Keratinocyte (primary cell): Measurements from ENCODE around the gene KPNA3. TPM values are rescaled to one million over a fixed set of nuclear protein-coding genes. Genes with fewer than 3 reads are reported as not detected.

Experiments used
- DNase-seq: peaks from one replicate; pipeline ENCODE4 v3.0.0-alpha.2; 2011; ENCODE audit warnings: low read depth, missing footprints, low spot score
- FAIRE-seq: peaks from 2 replicates; lab custom pipeline; 2011; peaks lifted over from hg19 to GRCh38; lab: Jason Lieb, UNC
- H2AFZ ChIP-seq: 2 replicates; pipeline ENCODE4 v1.6.0; 2012; ENCODE audit warnings: low read length, control low read depth, inconsistent platforms; ENCODE audit not compliant: control insufficient read depth
- H3K27ac ChIP-seq: 2 replicates; pipeline ENCODE4 v1.5.1; 2011; ENCODE audit warnings: low read length; ENCODE audit not compliant: control insufficient read depth, insufficient read depth
- H3K27me3 ChIP-seq: 3 replicates; pipeline ENCODE4 v1.6.0; 2011; ENCODE audit warnings: low read length; ENCODE audit not compliant: control insufficient read depth, insufficient read depth; ENCODE audit errors: extremely low read depth
- H3K36me3 ChIP-seq, 2 experiments: 2 replicates in 1 of 2; 3 replicates in 1 of 2; pipeline ENCODE4 v1.5.1; 2011; ENCODE audit warnings: low read length in 2 of 2, mild to moderate bottlenecking in 1 of 2; ENCODE audit not compliant: control insufficient read depth in 2 of 2, insufficient read depth in 2 of 2; ENCODE audit errors: extremely low read depth in 1 of 2
- H3K4me1 ChIP-seq: 3 replicates; pipeline ENCODE4 v1.5.1; 2011; ENCODE audit warnings: low read length; ENCODE audit not compliant: control insufficient read depth, insufficient read depth; ENCODE audit errors: extremely low read depth
- H3K4me2 ChIP-seq: 3 replicates; pipeline ENCODE4 v1.6.0; 2011; ENCODE audit warnings: low read depth, low read length; ENCODE audit not compliant: control insufficient read depth, insufficient read depth; ENCODE audit errors: extremely low read depth
- H3K4me3 ChIP-seq, 3 experiments: fragments of 200-600 bp in 1 of 3; sonication (generic) in 1 of 3; 2 replicates in 2 of 3; 3 replicates in 1 of 3; pipeline ENCODE4 v1.5.1; 2011 to 2016; ENCODE audit warnings: low read length in 3 of 3, mild to moderate bottlenecking in 3 of 3, control low read depth in 2 of 3, inconsistent platforms in 1 of 3, low read depth in 1 of 3, mixed read lengths in 1 of 3, mixed run types in 1 of 3, moderate library complexity in 1 of 3; ENCODE audit not compliant: control insufficient read depth in 2 of 3, insufficient read depth in 2 of 3; ENCODE audit errors: extremely low read depth in 1 of 3
- H3K79me2 ChIP-seq: 2 replicates; pipeline ENCODE4 v1.6.0; 2012; ENCODE audit warnings: low read length; ENCODE audit not compliant: control insufficient read depth, insufficient read depth
- H3K9ac ChIP-seq: 3 replicates; pipeline ENCODE4 v1.6.0; 2011; ENCODE audit warnings: low read length; ENCODE audit not compliant: control insufficient read depth, insufficient read depth; ENCODE audit errors: extremely low read depth
- H3K9me1 ChIP-seq: 3 replicates; pipeline ENCODE4 v1.6.0; 2011; ENCODE audit warnings: low read length; ENCODE audit not compliant: control insufficient read depth, insufficient read depth; ENCODE audit errors: extremely low read depth
- H3K9me3 ChIP-seq: 2 replicates; pipeline ENCODE4 v1.5.1; 2012; ENCODE audit warnings: low read depth, low read length; ENCODE audit not compliant: control insufficient read depth
- H4K20me1 ChIP-seq: 3 replicates; pipeline ENCODE4 v1.6.0; 2011; ENCODE audit warnings: low read length; ENCODE audit not compliant: control insufficient read depth, insufficient read depth; ENCODE audit errors: extremely low read depth
- CTCF ChIP-seq, 3 experiments: IDR thresholded peaks in 1 of 3; conservative IDR thresholded peaks in 1 of 3; optimal IDR thresholded peaks in 1 of 3; 2 replicates in 2 of 3; 3 replicates in 1 of 3; pipeline versions ENCODE3 to v1.5.1; 2011; ENCODE audit warnings: low read length in 3 of 3, mild to moderate bottlenecking in 3 of 3, moderate library complexity in 2 of 3, control low read depth in 1 of 3, inconsistent platforms in 1 of 3; ENCODE audit not compliant: insufficient read depth in 2 of 3; ENCODE audit errors: extremely low read depth in 1 of 3
- EZH2 ChIP-seq: IDR thresholded peaks from one replicate; pipeline ENCODE4 v1.6.1; 2012; ENCODE audit warnings: inconsistent platforms, mild to moderate bottlenecking, low read length, moderate library complexity
- dilution Hi-C: fragments of 300-500 bp; cut with MboI; formaldehyde crosslinking; loops from one replicate; pipeline ENCODE4 v1.7.0; 2020; ENCODE audit warnings: low sequenced_read_pairs; ENCODE audit not compliant: extremely low pct_ligation_motif_present
- polyA plus RNA-seq, 5 experiments: library from polyadenylated mRNA; depleted of rRNA in 3 of 5; stranded (reverse) in 3 of 5; stranded (forward) in 1 of 5; unstranded in 1 of 5; fragments of >200 nt; gene quantifications; 1 replicate in 1 of 5; 2 replicates in 3 of 5; 3 replicates in 1 of 5; pipeline versions ENCODE4 v1.2.1 to v1.2.3, GENCODE V29; 2011 to 2012; ENCODE audit warnings: missing spikeins in 2 of 5, low read depth in 1 of 5, low replicate concordance in 1 of 5

KPNA3 gene
- polyA plus RNA-seq, 1 donor (not counting 4 experiments of a cell fraction or from before 2014, with no cell fraction given) = 37.3 TPM

- no peak overlapping the region for H3K4me2 ChIP-seq
- peaks cover 58% of the 10 kb centered on the region for H3K79me2 ChIP-seq
- H3K36me3 ChIP-seq = no peaks in the 10 kb centered on the region
- no peaks in the 10 kb centered on the region for H3K9me1 ChIP-seq
- no peaks in the 10 kb centered on the region for H3K9me3 ChIP-seq
- no peak overlapping the region for H3K27ac ChIP-seq
- no peak for TF ChIP-seq EZH2
- no peak for TF ChIP-seq CTCF (optimal IDR thresholded peaks at IDR 0.05 in 1 of 3, IDR thresholded peaks at IDR 0.05 in 1 of 3, conservative IDR thresholded peaks at IDR 0.05 in 1 of 3; ENCODE audit: extremely low read depth in 1 of 3, insufficient read depth in 2 of 3, low read length in 3 of 3)
- DNase-seq (no peak), FAIRE-seq (no peak)
- no peak overlapping the region for H3K4me3 ChIP-seq
- H3K4me1 ChIP-seq = no peaks in the 10 kb centered on the region
- dilution Hi-C loops = no loop called here
- no peak overlapping the region for H2AFZ ChIP-seq
- H4K20me1 ChIP-seq = peaks cover 11% of the 10 kb centered on the region
- H3K27me3 ChIP-seq = no peaks in the 10 kb centered on the region
- H3K9ac ChIP-seq = no peak overlapping the region
Observed at GRCh38 chr13:49749848-49750247, 42.6 kb downstream of the KPNA3 start.

- Histone ChIP-seq H3K4me3 (no peak overlapping the region), H3K79me2 (peaks cover 25% of the 10 kb centered on the region)
- DNase-seq = no peak
Observed at GRCh38 chr13:49746111-49746510, 46.4 kb downstream of the KPNA3 start.

More at GRCh38 chr13:49746111-49746510, 46.4 kb downstream of the KPNA3 start:
- Histone ChIP-seq H3K4me2 (no peak overlapping the region), H3K36me3 (peaks cover 0 to 1% of the 10 kb centered on the region in 2 experiments), H3K9me1 (no peaks in the 10 kb centered on the region), H3K27ac (no peak overlapping the region), H3K27me3 (no peaks in the 10 kb centered on the region), H2AFZ (no peak overlapping the region), H3K9ac (no peak overlapping the region), H3K4me1 (no peaks in the 10 kb centered on the region), H3K9me3 (no peaks in the 10 kb centered on the region), H4K20me1 (peaks cover 4% of the 10 kb centered on the region)
- FAIRE-seq = no peak
- TF ChIP-seq CTCF (optimal IDR thresholded peaks at IDR 0.05 in 1 of 3, IDR thresholded peaks at IDR 0.05 in 1 of 3, conservative IDR thresholded peaks at IDR 0.05 in 1 of 3; ENCODE audit: extremely low read depth in 1 of 3, insufficient read depth in 2 of 3, low read length in 3 of 3) (no peak), EZH2 (no peak)
- dilution Hi-C loops = no loop called here
